ENCODE data around the gene UBAP2.
"Not testable (repeated sequence)": the region's sequence is repeated elsewhere in the genome, so short reads cannot be mapped to it uniquely, and the experiment has no call there.

The UBAP2 gene

GRCh38 chr9:34047864-34048726 is 592 bp downstream of the UBAP2 start:
- no peak for DNase-seq (ENCODE audit: low spot score)

GRCh38 chr9:34046784-34047379 is 1.8 kb downstream of the UBAP2 start:
- no peak for DNase-seq (ENCODE audit: low spot score)

GRCh38 chr9:34045903-34046302 is 2.8 kb downstream of the UBAP2 start:
- DNase-seq (ENCODE audit: low spot score) = no peak

GRCh38 chr9:34042074-34042473 is 6.6 kb downstream of the UBAP2 start:
- not testable (repeated sequence) for DNase-seq (ENCODE audit: low spot score)

GRCh38 chr9:34038851-34039250 is 9.8 kb downstream of the UBAP2 start:
- not testable (repeated sequence) for DNase-seq (ENCODE audit: low spot score)

GRCh38 chr9:34037626-34038025 is 11.1 kb downstream of the UBAP2 start:
- DNase-seq (ENCODE audit: low spot score) = no peak

DNA sequence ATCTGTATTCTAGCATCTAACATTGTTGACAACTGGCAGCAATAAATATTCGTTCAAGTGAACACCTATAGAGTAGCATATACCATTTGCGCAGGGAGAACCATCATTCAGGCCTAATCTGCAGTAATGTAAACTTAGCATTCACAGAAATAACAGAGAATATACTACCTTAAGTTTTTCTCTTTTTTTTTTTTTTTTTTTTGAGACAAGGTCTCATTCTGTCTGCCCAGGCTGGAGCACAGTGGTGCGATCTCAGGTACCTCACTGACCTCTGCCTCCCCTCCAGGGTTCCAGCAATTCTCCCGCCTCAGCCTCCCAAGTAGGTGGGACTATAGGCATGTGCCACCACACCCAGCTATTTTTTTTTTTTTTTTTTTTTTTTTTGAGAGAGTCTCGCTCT is 12.1 kb downstream of the UBAP2 start:
- DNase-seq (ENCODE audit: low spot score) = no peak

DNA sequence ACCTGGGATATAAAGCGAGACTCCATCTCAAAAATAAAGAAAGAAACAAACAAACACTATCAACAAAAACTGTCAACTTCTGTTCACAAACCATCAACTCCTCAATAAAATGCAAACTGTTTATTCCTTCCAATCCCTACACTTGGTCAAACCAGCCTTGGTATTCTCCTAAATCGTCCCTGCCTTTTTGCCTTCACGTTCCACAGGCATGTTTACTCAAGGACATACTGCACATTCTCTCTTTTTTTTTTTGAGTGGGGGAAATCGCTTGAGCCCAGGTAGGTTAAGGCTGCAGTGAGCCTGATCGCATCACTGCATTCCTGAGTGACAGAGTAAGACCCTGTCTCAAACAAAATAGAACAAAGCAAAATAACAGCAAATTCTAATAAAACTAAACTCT is 13.0 kb downstream of the UBAP2 start:
- DNase-seq (ENCODE audit: low spot score) = no peak

- no peak for DNase-seq (ENCODE audit: low spot score)
Measured at GRCh38 chr9:34034698-34035065, 14.0 kb downstream of the UBAP2 start.

- no peak for DNase-seq (ENCODE audit: low spot score)
Measured at GRCh38 chr9:34032631-34033030, 16.1 kb downstream of the UBAP2 start.

- DNase-seq (ENCODE audit: low spot score) = no peak
Measured at GRCh38 chr9:34027845-34028574, 20.7 kb downstream of the UBAP2 start.

GRCh38 chr9:34025811-34026210 is 22.9 kb downstream of the UBAP2 start:
- no peak for DNase-seq (ENCODE audit: low spot score)

DNA sequence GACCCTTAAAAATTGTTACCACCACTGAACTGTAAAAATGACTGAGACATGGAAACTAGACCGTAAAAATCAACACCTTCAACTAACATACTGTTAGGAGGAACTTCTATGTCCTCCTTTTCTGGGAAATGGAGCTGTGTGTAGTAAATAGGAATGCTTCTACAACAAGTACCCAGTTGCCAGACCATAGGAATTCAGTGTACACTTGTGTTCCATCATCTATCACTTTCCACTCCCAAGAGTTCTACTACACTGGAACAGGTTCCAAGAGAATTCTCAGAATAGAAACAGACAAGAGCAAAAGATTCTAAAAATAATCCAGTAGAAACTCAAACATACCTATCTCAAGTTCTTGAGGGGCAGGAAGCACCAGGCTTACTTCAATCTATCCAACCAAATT is 23.6 kb downstream of the UBAP2 start:
- no peak for DNase-seq (ENCODE audit: low spot score)

DNA sequence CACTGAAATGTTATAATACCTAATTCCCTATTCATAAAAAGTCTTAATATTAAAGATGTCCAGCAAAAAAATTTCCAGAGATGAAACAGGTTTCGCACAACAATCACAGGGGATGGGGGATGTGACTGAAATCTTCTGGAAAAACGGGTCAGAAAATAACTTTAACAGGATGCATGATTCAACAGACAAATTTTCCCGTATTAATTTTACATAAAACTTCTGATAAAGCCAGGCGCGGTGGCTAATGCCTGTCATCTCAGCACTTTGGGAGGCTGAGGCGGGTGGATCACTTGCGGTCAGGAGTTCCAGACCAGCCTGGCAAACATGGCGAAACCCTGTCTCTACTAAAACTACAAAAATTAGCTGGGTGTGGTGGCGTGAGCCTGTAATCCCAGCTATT is 24.2 kb downstream of the UBAP2 start:
- DNase-seq (ENCODE audit: low spot score) = not testable (repeated sequence)

- no peak for DNase-seq (ENCODE audit: low spot score)
Measured at GRCh38 chr9:34016149-34016548, 32.5 kb downstream of the UBAP2 start.

DNA sequence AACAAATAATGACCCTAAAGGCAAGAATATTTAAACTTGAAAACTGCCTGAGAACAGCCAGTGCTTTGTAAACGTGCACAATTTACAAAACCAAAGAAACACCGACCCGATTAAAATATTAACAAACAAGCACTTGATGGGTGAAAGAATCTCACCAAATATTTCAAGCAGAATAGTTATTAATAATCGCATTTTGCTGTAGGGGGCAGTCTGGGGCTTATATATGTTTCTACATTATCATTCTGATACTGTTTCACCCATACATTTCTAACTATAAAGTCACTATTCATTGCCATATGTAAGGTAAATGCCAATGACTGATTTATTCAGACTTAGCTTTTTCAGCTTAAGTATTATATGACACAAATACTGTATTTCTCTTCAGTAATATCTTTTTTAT is 37.7 kb downstream of the UBAP2 start:
- DNase-seq (ENCODE audit: low spot score) = no peak

DNA sequence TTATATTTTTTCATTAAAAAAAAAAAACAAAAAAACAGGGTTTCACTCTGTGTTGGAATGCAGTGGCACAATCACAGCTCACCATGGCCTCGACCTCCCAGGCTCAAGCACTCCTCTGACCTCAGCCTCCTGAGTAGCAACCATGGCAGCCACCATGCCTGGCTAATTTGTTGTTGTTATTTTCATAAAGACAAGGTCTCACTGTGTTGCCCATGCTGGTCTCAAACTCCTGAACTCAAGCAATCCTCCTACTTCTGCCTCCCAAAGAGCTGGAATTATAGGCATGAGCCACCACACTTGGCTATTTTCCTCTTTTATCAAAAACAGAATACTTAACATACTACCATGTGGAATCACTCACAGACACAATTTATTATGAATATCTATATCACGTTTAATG is 46.7 kb downstream of the UBAP2 start:
- no peak for DNase-seq (ENCODE audit: low spot score)

DNA sequence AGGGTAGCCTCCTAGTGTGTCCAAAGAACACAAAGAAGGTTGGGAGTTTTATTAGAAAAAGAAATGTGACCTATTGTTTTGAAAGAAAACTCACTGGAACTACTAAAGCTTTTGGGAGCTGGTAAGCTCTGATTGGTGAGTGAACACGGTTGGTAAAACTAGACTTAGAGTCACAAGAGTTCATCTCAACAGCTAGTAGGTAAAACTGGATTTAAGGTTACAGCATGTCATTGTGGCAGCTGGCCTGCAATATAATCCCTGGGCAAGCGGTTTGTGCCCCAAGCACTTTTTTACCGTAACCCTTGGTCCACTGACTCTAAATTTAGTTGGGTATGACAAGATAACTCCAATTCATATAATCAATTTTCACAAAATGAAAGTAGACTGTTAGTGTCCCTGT is 47.4 kb downstream of the UBAP2 start:
- DNase-seq (ENCODE audit: low spot score) = no peak

GRCh38 chr9:33995449-33995848 is 53.2 kb downstream of the UBAP2 start:
- DNase-seq (ENCODE audit: low spot score) = no peak

- DNase-seq (ENCODE audit: low spot score) = no peak
Measured at GRCh38 chr9:33993104-33993503, 55.6 kb downstream of the UBAP2 start.

DNA sequence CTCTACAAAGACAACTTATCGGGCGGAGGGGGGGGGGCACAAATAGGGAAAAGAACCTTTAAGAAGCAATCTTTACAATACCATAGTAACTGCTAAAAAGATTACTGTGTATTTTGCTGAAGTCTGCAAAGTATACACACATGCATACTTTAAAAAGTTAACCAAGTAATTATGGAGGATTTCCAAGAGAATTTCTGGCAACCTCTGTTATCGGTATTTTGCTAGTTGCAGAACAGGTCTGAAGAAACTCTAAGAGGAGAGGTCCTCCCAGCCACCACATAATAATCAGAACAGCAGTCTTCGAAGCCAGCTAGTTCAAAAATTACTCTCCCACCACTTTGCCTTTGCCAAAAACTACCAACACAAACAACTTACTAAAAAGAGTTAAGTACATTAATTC is 56.1 kb downstream of the UBAP2 start:
- DNase-seq (ENCODE audit: low spot score) = no peak

GRCh38 chr9:33988219-33988890 is 60.3 kb downstream of the UBAP2 start:
- DNase-seq (ENCODE audit: low spot score) = no peak

Data from SK-N-DZ (cell line).